Calu3 (cell line): ENCODE measurements around the gene CELF4. TPM values are rescaled to one million over a fixed set of nuclear protein-coding genes. Genes with fewer than 3 reads are reported as not detected.

ENCODE experiments used
- BruUV-seq: library from RNA; stranded (reverse); fragments of 400-500 nt; replicated peaks from 2 replicates; lab custom pipeline; 2021; lab: Mats Ljungman, UMichigan
- CTCF ChIA-PET: fragments of 300-600 bp; sonication (Branson Sonifier 250); formaldehyde crosslinking; loops from one replicate; lab custom pipeline; 2022; ENCODE audit warnings: antibody characterized with exemption; lab: Charles Lee
- DNase-seq: peaks from one replicate; pipeline ENCODE4 v3.0.0; 2022
- H3K27ac Mint-ChIP-seq: one replicate; pipeline ENCODE4 v1.8.0; 2022; ENCODE audit warnings: mixed read lengths; ENCODE audit not compliant: unreplicated experiment
- H3K27me3 Mint-ChIP-seq: one replicate; pipeline ENCODE4 v1.8.0; 2022; ENCODE audit warnings: mixed read lengths; ENCODE audit not compliant: unreplicated experiment
- H3K36me3 Mint-ChIP-seq: one replicate; pipeline ENCODE4 v1.8.0; 2022; ENCODE audit warnings: mild to moderate bottlenecking, moderate library complexity, mixed read lengths; ENCODE audit not compliant: insufficient read depth, unreplicated experiment
- H3K4me1 Mint-ChIP-seq: one replicate; pipeline ENCODE4 v1.8.0; 2022; ENCODE audit warnings: mild to moderate bottlenecking, low read depth, mixed read lengths; ENCODE audit not compliant: unreplicated experiment
- H3K4me3 Mint-ChIP-seq: one replicate; pipeline ENCODE4 v1.8.0; 2022; ENCODE audit warnings: mild to moderate bottlenecking, low read depth, moderate library complexity, mixed read lengths; ENCODE audit not compliant: unreplicated experiment
- H3K9me3 Mint-ChIP-seq: one replicate; pipeline ENCODE4 v1.8.0; 2022; ENCODE audit warnings: low read depth, mixed read lengths; ENCODE audit not compliant: unreplicated experiment
- CTCF ChIP-seq: fragments of 200-600 bp; IDR thresholded peaks from one replicate; pipeline ENCODE4 v1.8.0; 2022; ENCODE audit warnings: antibody characterized with exemption; ENCODE audit not compliant: unreplicated experiment
- intact Hi-C: fragments of 100-400 bp; cut with micrococcal nuclease; formaldehyde crosslinking; loops from one replicate; pipeline ENCODE4 v1.10.0; 2022; ENCODE audit not compliant: unreplicated experiment
- total RNA-seq: library from RNA; stranded (reverse); gene quantifications from 2 replicates; pipeline ENCODE4 v1.2.3, GENCODE V29; 2022

The CELF4 gene
- total RNA-seq, 1 experiment from 2014 or later: 7.8 TPM

GRCh38 chr18:37284260-37284659 is 281.3 kb downstream of the CELF4 start:
- intact Hi-C loops: loop anchor here (10.0 kb wide), 1 partner anchor 51 kb away; no protein-coding TSS in a partner anchor
- Mint-ChIP-seq H3K4me1 (no peaks in the 10 kb centered on the region), H3K27ac (no peak overlapping the region), H3K9me3 (no peaks in the 10 kb centered on the region), H3K4me3 (no peak overlapping the region), H3K36me3 (no peaks in the 10 kb centered on the region), H3K27me3 (peaks cover 100% of the 10 kb centered on the region)
- no TSS peak for BruUV-seq
- no peak for TF ChIP-seq CTCF
- CTCF ChIA-PET: interaction anchor here (1.2 kb wide), 1 partner anchor 59 kb away, joined by 3 read pairs; no protein-coding TSS in a partner anchor
- DNase-seq: no peak

- Mint-ChIP-seq H3K4me3 (no peak overlapping the region), H3K9me3 (no peaks in the 10 kb centered on the region), H3K36me3 (no peaks in the 10 kb centered on the region), H3K27me3 (peaks cover 100% of the 10 kb centered on the region), H3K27ac (no peak overlapping the region), H3K4me1 (no peaks in the 10 kb centered on the region)
- peak; percentile 65 for TF ChIP-seq CTCF
- BruUV-seq: no TSS peak
- CTCF ChIA-PET: interaction anchor here (0.6 kb wide), 1 partner anchor 96 kb away, joined by 3 read pairs; no protein-coding TSS in a partner anchor
- peak; percentile 26 for DNase-seq
- intact Hi-C loops: loop anchor here (10.0 kb wide), 1 partner anchor 52 kb away; no protein-coding TSS in a partner anchor
These were observed 283.1 kb downstream of the CELF4 start for GRCh38 chr18:37282386-37283037.

- Mint-ChIP-seq H3K9me3 (no peaks in the 10 kb centered on the region), H3K27ac (no peak overlapping the region), H3K27me3 (peaks cover 100% of the 10 kb centered on the region), H3K36me3 (peaks cover 4% of the 10 kb centered on the region), H3K4me1 (no peaks in the 10 kb centered on the region), H3K4me3 (no peak overlapping the region)
- no peak for TF ChIP-seq CTCF
- CTCF ChIA-PET: interaction anchor here (1.0 kb wide), 1 partner anchor 10 kb away, joined by 4 read pairs; no protein-coding TSS in a partner anchor
- no TSS peak for BruUV-seq
- DNase-seq: no peak
- intact Hi-C loops: loop anchor here (10.0 kb wide), 1 partner anchor 54 kb away; no protein-coding TSS in a partner anchor
These were observed 284.8 kb downstream of the CELF4 start for GRCh38 chr18:37280701-37281393.

GRCh38 chr18:37277804-37278203 is 287.8 kb downstream of the CELF4 start:
- CTCF ChIA-PET: no interaction called here
- Mint-ChIP-seq H3K9me3 (no peaks in the 10 kb centered on the region), H3K27ac (no peak overlapping the region), H3K27me3 (peaks cover 90% of the 10 kb centered on the region), H3K4me1 (no peaks in the 10 kb centered on the region), H3K36me3 (peaks cover 5% of the 10 kb centered on the region), H3K4me3 (no peak overlapping the region)
- intact Hi-C loops: no loop called here
- TF ChIP-seq CTCF: no peak
- DNase-seq: no peak
- no TSS peak for BruUV-seq
